Measurements from ENCODE around the gene ZNF443.
"Not testable (repeated sequence)": the region's sequence is repeated elsewhere in the genome, so short reads cannot be mapped to it uniquely, and the experiment has no call there.

The ZNF443 gene

DNA sequence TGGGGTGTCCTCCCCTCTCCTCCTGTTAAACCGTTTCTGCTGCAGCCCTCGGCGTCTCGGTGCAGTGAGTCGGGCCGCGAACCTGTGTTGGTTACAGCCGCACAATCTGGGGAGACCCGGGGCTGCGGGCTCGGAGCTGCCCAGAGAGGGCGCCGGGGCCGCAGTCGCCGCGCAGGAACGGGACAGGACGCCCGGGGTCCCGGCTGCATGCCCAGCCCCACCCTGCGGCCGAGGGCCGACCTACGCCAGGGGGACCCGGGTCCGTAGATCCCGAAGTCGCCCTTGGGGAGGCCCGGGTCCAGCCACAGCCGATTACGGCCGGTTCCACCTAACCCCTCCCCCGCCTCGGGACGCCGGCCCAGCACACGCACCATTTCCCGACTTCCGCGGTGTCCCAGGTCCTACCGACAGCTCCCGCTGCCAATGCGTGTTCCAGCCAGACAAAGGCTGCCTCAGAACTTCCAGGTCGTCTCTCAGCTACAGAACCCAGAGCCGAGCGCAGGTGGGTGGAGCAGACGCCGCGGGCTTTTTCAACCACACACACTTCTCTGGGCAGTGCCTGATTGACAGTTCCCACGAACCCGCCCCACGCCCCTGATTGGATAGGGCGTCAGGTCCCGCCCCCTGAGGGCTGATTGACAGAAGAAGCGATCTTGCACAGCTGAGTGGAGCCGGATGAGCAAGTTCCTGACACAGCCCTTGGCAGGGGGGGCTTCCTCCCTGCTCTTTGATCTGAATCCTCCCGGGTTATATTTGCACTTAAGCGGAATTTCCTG is at the start of gene ZNF443:
Gene ZNF443, minus strand, starts transcription at position 481 of the 776 bp plus-strand sequence. Its CDS starts 107 bp downstream, at position 374.
- intact Hi-C loops (cut with DNase I; ENCODE audit: low total_unique reads) = no loop called here
- no peaks in the 10 kb centered on the region for H3K36me3 ChIP-seq
- peak within 1 kb of the TSS; percentile 82 to 83 for H3K27ac ChIP-seq

GRCh38 chr19:12486265-12486783 is 45.5 kb upstream of the ZNF443 start:
- H3K27ac ChIP-seq; intact Hi-C loops (cut with DNase I; ENCODE audit: low total_unique reads); H3K9me3 ChIP-seq; H3K27me3 ChIP-seq; H3K36me3 ChIP-seq; DNase-seq; H3K4me3 ChIP-seq: not testable (repeated sequence)
- H3K4me1 ChIP-seq = peaks cover 0 to 18% (median 9%) of the 10 kb centered on the region in 4 donors

More for the DNA sequence above, at the start of gene ZNF443:
- Histone ChIP-seq H3K4me1 (peaks cover 0 to 7% (median 1%) of the 10 kb centered on the region in 4 donors), H3K9me3 (peaks cover 0 to 11% (median 0%) of the 10 kb centered on the region in 3 donors), H3K27me3 (no peaks in the 10 kb centered on the region), H3K4me3 (peak within 1 kb of the TSS; percentile 80 to 84)
- TF ChIP-seq, protein P1, sequence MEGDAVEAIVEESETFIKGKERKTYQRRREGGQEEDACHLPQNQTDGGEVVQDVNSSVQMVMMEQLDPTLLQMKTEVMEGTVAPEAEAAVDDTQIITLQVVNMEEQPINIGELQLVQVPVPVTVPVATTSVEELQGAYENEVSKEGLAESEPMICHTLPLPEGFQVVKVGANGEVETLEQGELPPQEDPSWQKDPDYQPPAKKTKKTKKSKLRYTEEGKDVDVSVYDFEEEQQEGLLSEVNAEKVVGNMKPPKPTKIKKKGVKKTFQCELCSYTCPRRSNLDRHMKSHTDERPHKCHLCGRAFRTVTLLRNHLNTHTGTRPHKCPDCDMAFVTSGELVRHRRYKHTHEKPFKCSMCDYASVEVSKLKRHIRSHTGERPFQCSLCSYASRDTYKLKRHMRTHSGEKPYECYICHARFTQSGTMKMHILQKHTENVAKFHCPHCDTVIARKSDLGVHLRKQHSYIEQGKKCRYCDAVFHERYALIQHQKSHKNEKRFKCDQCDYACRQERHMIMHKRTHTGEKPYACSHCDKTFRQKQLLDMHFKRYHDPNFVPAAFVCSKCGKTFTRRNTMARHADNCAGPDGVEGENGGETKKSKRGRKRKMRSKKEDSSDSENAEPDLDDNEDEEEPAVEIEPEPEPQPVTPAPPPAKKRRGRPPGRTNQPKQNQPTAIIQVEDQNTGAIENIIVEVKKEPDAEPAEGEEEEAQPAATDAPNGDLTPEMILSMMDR (IDR thresholded peaks at IDR 0.05) = no peak
- DNase-seq = peak; percentile 99 to 100

DNA sequence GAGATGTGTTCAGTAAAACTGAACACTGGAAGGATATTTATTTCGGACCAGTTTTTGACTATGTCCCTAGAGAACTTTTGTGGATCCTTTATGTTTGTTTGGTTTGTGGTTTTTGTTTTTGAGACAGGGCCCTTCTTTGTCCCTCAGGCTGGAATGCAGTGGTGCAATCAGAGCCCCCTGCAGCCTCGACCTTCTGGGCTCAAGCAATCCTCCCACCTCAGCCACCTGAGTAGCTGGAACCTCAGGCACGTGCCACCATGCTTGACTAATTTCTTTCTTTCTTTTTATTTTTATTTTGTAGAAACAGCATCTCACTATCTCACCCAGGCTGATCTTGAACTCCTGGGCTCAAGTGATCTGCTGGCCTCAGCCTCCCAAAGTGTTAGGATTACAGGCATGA is 44.8 kb upstream of the ZNF443 start:
- no peaks in the 10 kb centered on the region for H3K27me3 ChIP-seq
- TF ChIP-seq, protein P1 (IDR thresholded peaks at IDR 0.05) = no peak
- no peaks in the 10 kb centered on the region for H3K36me3 ChIP-seq
- DNase-seq = no peak
- no peaks in the 10 kb centered on the region for H3K9me3 ChIP-seq
- H3K4me1 ChIP-seq = peaks cover 0 to 18% (median 9%) of the 10 kb centered on the region in 4 donors
- peak overlapping the region in 1 of 2 donors; percentile 85 for H3K27ac ChIP-seq
- intact Hi-C loops (cut with DNase I; ENCODE audit: low total_unique reads) = no loop called here
- H3K4me3 ChIP-seq = no peak overlapping the region

- H3K27ac ChIP-seq = peak overlapping the region; percentile 79 to 85
- H3K27me3 ChIP-seq = no peaks in the 10 kb centered on the region
- TF ChIP-seq, protein P1 (IDR thresholded peaks at IDR 0.05) = no peak
- no peaks in the 10 kb centered on the region for H3K9me3 ChIP-seq
- no peak for DNase-seq
- H3K36me3 ChIP-seq = no peaks in the 10 kb centered on the region
- peak overlapping the region; percentile 84 to 87 for H3K4me3 ChIP-seq
- peaks cover 0 to 18% (median 9%) of the 10 kb centered on the region in 4 donors for H3K4me1 ChIP-seq
- intact Hi-C loops (cut with DNase I; ENCODE audit: low total_unique reads) = no loop called here
Measured at GRCh38 chr19:12485052-12485416, 44.2 kb upstream of the ZNF443 start.

GRCh38 chr19:12484371-12485051 is 43.7 kb upstream of the ZNF443 start, which contains the start of gene ZNF709:
Gene ZNF709, minus strand, starts transcription at chr19:12484816. Its CDS starts 159 bp downstream, at chr19:12484657.
- peak within 1 kb of the TSS; percentile 79 to 85 for H3K27ac ChIP-seq
- no peaks in the 10 kb centered on the region for H3K27me3 ChIP-seq
- TF ChIP-seq, protein P1 (IDR thresholded peaks at IDR 0.05) = no peak
- H3K4me3 ChIP-seq = peak within 1 kb of the TSS; percentile 84 to 87
- DNase-seq = peak; percentile 92 to 94
- intact Hi-C loops (cut with DNase I; ENCODE audit: low total_unique reads) = no loop called here
- no peaks in the 10 kb centered on the region for H3K9me3 ChIP-seq
- peaks cover 0 to 18% (median 9%) of the 10 kb centered on the region in 4 donors for H3K4me1 ChIP-seq
- H3K36me3 ChIP-seq = no peaks in the 10 kb centered on the region

DNA sequence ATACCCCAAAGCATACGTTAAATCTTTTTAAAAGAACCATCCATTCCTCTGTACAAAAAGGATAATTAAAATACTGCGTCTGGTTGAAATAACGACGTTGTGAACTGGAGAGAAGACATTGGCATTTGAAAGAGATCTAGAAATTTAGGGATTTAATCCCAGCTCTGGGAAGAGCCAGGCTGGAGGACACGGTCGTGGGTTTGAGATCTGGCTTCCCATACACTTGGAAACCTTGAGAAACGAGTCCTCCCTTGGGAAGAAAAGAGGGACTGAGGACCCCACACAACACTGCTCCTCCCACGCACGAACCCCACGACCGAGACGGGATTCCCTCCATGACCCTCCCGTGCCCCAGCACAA is 43.2 kb upstream of the ZNF443 start:
- peak overlapping the region; percentile 79 to 85 for H3K27ac ChIP-seq
- peaks cover 0 to 18% (median 9%) of the 10 kb centered on the region in 4 donors for H3K4me1 ChIP-seq
- no peaks in the 10 kb centered on the region for H3K27me3 ChIP-seq
- TF ChIP-seq, protein P1 (IDR thresholded peaks at IDR 0.05) = no peak
- peak overlapping the region; percentile 84 to 87 for H3K4me3 ChIP-seq
- H3K9me3 ChIP-seq = no peaks in the 10 kb centered on the region
- no peaks in the 10 kb centered on the region for H3K36me3 ChIP-seq
- no peak for DNase-seq
- intact Hi-C loops (cut with DNase I; ENCODE audit: low total_unique reads) = no loop called here

All from tibial artery (tissue), 4 donors.